Esophagus squamous epithelium (tissue), 5 donors: ENCODE data around the gene EIF3I. TPM values are rescaled to one million over a fixed set of nuclear protein-coding genes. Genes with fewer than 3 reads are reported as not detected.
A peak's percentile ranks its signal among the peaks of the same experiment; 100 is the strongest.

Source experiments
- DNase-seq: peaks from one replicate; lab custom pipeline; 2025; lab: John Stamatoyannopoulos, UW
- H3K27ac ChIP-seq, 4 donors: fragments of 200-600 bp; sonication (generic); one replicate each; pipeline ENCODE4 v1.5.1; 2016 to 2019; ENCODE audit warnings: mild to moderate bottlenecking in 1 of 4
- H3K27me3 ChIP-seq, 4 donors: fragments of 200-600 bp; sonication (generic); 1 replicate in 3 of 4; 2 replicates in 1 of 4; pipeline versions ENCODE4 v1.5.1 to v1.6.0; 2017 to 2021; ENCODE audit warnings: antibody characterized with exemption in 1 of 4
- H3K36me3 ChIP-seq, 3 donors: fragments of 200-600 bp; sonication (generic); one replicate each; pipeline ENCODE4 v1.5.1; 2016 to 2019
- H3K4me1 ChIP-seq, 3 donors: fragments of 200-600 bp; sonication (generic); one replicate each; pipeline ENCODE4 v1.5.1; 2017 to 2019
- H3K4me3 ChIP-seq, 4 donors: fragments of 200-600 bp; sonication (generic); 1 replicate in 3 of 4; 2 replicates in 1 of 4; pipeline ENCODE4 v1.5.1; 2016 to 2019; ENCODE audit warnings: mild to moderate bottlenecking in 2 of 4, moderate library complexity in 1 of 4
- H3K9me3 ChIP-seq, 3 donors: fragments of 200-600 bp; sonication (generic); one replicate each; pipeline ENCODE4 v1.5.1; 2016 to 2019
- CTCF ChIP-seq, 6 experiments: fragments of 450-650 bp in 4 of 6; fragments of 200-600 bp in 2 of 6; sonication (generic) in 2 of 6; IDR thresholded peaks; one replicate each; pipeline ENCODE4 v1.5.1; 2016 to 2019; ENCODE audit warnings: antibody characterized with exemption in 6 of 6, mild to moderate bottlenecking in 4 of 6, moderate library complexity in 4 of 6
- POLR2A ChIP-seq, 4 donors: fragments of 450-650 bp; IDR thresholded peaks; one replicate each; pipeline ENCODE4 v1.6.1; 2017; ENCODE audit warnings: antibody characterized with exemption in 4 of 4, mild to moderate bottlenecking in 4 of 4, moderate library complexity in 3 of 4
- WGBS, 2 donors: methylation state at CpG; one replicate each; pipeline ENCODE4 v1.1.5; 2018; 5-methylcytosine and 5-hydroxymethylcytosine counted together
- intact Hi-C: fragments of 100-400 bp; cut with DNase I; formaldehyde crosslinking; loops from one replicate; pipeline ENCODE4 v1.15.0; 2022
- total RNA-seq, 4 donors: library from RNA; depleted of rRNA; stranded (reverse); fragments of >200 nt; gene quantifications; one replicate each; pipeline ENCODE4 v1.1.0, GENCODE V29; 2016
- donor health status: DM: yes; HTN: yes; CAD: no.

Gene EIF3I
- total RNA-seq, 4 donors from 2014 or later: 143 to 220 (median 202) TPM

- 20 to 34% methylated on average over 2 to 3 of the region's 3 CpGs for WGBS, 2 donors
- peak within 1 kb of the TSS in 1 of 4 donors; percentile 37 for H3K4me3 ChIP-seq
- no peaks in the 10 kb centered on the region for H3K36me3 ChIP-seq
- H3K9me3 ChIP-seq: no peaks in the 10 kb centered on the region
- peak within 1 kb of the TSS; percentile 5 to 83 (median 64) for H3K27ac ChIP-seq
- peaks cover 8 to 74% (median 39%) of the 10 kb centered on the region in 3 donors for H3K4me1 ChIP-seq
- H3K27me3 ChIP-seq: no peaks in the 10 kb centered on the region
- no peak for TF ChIP-seq POLR2A (IDR thresholded peaks at IDR 0.05)
- no peak for TF ChIP-seq CTCF (IDR thresholded peaks at IDR 0.05)
- DNase-seq: no peak
- intact Hi-C loops: no loop called here
Observed at GRCh38 chr1:32246888-32247273, 24.7 kb downstream of the EIF3I start, which contains the start of gene FAM167B. FAM167B (plus strand) TSS chr1:32247222; CDS start chr1:32247422, 200 bp downstream.

- intact Hi-C loops: no loop called here
- no peak for DNase-seq
- Histone ChIP-seq H3K9me3 (no peaks in the 10 kb centered on the region), H3K27ac (peak overlapping the region in 3 of 4 donors; percentile 47 to 83 (median 81)), H3K4me3 (no peak overlapping the region), H3K4me1 (peaks cover 6 to 69% (median 35%) of the 10 kb centered on the region in 3 donors), H3K36me3 (no peaks in the 10 kb centered on the region), H3K27me3 (no peaks in the 10 kb centered on the region)
- WGBS, 2 donors: 60 to 93% methylated on average over 1 to 8 of the region's 12 CpGs
- TF ChIP-seq POLR2A (IDR thresholded peaks at IDR 0.05) (no peak), CTCF (IDR thresholded peaks at IDR 0.05) (no peak)
Observed at GRCh38 chr1:32247452-32247851, 25.2 kb downstream of the EIF3I start.

- H3K9me3 ChIP-seq: no peaks in the 10 kb centered on the region
- no peaks in the 10 kb centered on the region for H3K27me3 ChIP-seq
- peak overlapping the region in 1 of 4 donors; percentile 37 for H3K4me3 ChIP-seq
- 2 to 13% methylated on average over 14 to 19 of the region's 31 CpGs for WGBS, 2 donors
- peak; percentile 28 for DNase-seq
- intact Hi-C loops: no loop called here
- H3K4me1 ChIP-seq: peaks cover 5 to 62% (median 32%) of the 10 kb centered on the region in 3 donors
- H3K36me3 ChIP-seq: no peaks in the 10 kb centered on the region
- peak overlapping the region; percentile 5 to 83 (median 67) for H3K27ac ChIP-seq
- no peak for TF ChIP-seq POLR2A (IDR thresholded peaks at IDR 0.05)
- peak; percentile 73 to 89 (median 84) for TF ChIP-seq CTCF (IDR thresholded peaks at IDR 0.05)
Observed at GRCh38 chr1:32247983-32248889, 26.0 kb downstream of the EIF3I start.

- Histone ChIP-seq H3K4me3 (peak overlapping the region in 1 of 4 donors; percentile 28), H3K27me3 (no peaks in the 10 kb centered on the region), H3K36me3 (no peaks in the 10 kb centered on the region), H3K4me1 (peaks cover 5 to 62% (median 32%) of the 10 kb centered on the region in 3 donors), H3K9me3 (no peaks in the 10 kb centered on the region), H3K27ac (peak overlapping the region; percentile 66 to 88 (median 74))
- 47 to 54% methylated on average over 8 to 9 of the region's 9 CpGs for WGBS, 2 donors
- TF ChIP-seq CTCF (IDR thresholded peaks at IDR 0.05): no peak
- peak in 1 of 4 donors; percentile 34 for TF ChIP-seq POLR2A (IDR thresholded peaks at IDR 0.05)
- intact Hi-C loops: no loop called here
- DNase-seq: peak; percentile 26
Observed at GRCh38 chr1:32249831-32250525, 27.8 kb downstream of the EIF3I start.
